SKM-1 (cell line): Measurements from ENCODE around the gene RPAP3.
A peak's percentile ranks its signal among the peaks of the same experiment; 100 is the strongest.

Experiments
- DNase-seq: peaks from one replicate; lab custom pipeline; 2025; ENCODE audit not compliant: unreplicated experiment; lab: John Stamatoyannopoulos, UW

RPAP3 gene, protein sequence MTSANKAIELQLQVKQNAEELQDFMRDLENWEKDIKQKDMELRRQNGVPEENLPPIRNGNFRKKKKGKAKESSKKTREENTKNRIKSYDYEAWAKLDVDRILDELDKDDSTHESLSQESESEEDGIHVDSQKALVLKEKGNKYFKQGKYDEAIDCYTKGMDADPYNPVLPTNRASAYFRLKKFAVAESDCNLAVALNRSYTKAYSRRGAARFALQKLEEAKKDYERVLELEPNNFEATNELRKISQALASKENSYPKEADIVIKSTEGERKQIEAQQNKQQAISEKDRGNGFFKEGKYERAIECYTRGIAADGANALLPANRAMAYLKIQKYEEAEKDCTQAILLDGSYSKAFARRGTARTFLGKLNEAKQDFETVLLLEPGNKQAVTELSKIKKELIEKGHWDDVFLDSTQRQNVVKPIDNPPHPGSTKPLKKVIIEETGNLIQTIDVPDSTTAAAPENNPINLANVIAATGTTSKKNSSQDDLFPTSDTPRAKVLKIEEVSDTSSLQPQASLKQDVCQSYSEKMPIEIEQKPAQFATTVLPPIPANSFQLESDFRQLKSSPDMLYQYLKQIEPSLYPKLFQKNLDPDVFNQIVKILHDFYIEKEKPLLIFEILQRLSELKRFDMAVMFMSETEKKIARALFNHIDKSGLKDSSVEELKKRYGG

DNA sequence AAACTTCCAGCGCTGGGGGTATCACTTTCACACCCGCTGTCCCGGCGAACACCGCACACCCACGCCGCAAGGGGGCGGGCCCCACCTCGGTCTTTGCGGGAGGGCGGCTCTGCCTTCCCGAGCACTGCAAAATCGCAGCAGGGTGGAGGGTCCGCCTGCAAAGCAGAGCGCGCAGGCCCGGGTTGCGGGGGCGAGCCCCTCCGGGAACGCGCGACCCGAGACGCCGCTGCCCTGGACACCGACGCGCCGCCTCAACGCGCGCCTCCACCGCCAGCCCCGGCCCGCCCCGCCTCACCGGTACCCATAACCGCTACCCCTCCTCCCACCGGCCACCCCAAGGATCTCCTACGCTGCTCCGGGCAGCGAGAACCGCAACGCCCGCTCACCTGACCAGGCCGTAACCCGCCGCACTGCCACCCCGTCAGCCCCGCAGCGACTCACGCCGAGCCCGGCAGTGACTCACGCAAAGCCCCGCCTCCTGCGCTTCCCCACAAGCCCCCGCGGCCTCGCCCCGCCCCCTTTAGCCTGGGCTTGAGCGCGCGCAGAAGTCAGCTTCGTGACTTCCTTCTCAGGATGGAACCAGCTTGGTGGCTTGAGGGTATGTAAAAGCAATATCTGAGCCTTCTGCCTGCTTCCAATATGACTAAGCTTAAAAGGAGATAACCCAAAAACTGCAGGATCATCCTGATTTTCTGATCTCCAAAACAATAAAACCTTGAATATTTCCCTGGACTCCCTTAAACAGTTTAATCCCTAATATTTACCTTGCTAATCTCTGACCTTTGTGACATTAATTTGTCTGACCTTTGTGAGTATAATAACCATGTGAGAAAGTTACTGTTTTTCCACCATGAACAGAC lies at the start of gene RPAP3:
RPAP3 (minus strand) TSS at position 465 of the 860 bp plus-strand sequence. CDS start 3,190 bp downstream, outside the sequence.
- peak; percentile 63 for DNase-seq

DNA sequence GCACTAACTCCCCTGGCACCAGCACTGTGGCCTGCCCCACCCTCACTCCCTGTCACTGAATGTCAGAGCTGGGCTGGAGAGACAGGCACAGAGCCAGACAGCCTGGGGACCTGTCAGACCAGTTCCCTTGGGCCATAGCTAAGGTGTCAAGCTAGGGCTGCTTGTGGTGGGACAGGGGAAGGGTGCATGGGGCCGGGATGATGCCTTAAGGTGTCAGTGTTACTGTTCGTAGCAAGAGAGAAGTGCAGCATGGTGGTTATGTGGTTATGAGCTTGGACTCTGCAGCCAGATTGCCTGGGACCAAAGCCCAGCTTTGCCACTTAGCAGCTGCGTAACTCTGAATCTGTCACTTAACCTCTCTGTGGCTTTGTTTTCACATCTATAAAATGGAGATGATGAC lies 49.1 kb upstream of the RPAP3 start:
- DNase-seq = no peak

DNA sequence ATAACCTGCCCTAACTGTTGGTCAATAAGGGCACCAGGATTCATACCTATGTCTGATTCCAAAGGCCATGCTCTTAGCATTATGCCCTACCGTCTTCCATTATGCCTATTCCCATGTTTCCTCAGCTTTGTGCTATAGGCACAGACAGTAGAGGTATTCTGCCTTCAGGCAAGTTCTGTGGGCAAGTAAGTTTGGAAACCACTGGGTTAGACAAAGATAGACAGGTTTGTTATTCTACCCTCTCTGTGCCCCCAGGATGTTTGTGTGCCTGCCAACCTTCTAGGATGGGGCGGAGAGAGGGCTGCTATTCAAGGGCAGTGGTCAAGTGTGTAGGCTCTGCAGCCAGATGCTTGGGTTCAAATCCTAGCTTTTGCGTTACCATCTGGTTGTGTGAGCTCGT lies 48.3 kb upstream of the RPAP3 start:
- no peak for DNase-seq

DNA sequence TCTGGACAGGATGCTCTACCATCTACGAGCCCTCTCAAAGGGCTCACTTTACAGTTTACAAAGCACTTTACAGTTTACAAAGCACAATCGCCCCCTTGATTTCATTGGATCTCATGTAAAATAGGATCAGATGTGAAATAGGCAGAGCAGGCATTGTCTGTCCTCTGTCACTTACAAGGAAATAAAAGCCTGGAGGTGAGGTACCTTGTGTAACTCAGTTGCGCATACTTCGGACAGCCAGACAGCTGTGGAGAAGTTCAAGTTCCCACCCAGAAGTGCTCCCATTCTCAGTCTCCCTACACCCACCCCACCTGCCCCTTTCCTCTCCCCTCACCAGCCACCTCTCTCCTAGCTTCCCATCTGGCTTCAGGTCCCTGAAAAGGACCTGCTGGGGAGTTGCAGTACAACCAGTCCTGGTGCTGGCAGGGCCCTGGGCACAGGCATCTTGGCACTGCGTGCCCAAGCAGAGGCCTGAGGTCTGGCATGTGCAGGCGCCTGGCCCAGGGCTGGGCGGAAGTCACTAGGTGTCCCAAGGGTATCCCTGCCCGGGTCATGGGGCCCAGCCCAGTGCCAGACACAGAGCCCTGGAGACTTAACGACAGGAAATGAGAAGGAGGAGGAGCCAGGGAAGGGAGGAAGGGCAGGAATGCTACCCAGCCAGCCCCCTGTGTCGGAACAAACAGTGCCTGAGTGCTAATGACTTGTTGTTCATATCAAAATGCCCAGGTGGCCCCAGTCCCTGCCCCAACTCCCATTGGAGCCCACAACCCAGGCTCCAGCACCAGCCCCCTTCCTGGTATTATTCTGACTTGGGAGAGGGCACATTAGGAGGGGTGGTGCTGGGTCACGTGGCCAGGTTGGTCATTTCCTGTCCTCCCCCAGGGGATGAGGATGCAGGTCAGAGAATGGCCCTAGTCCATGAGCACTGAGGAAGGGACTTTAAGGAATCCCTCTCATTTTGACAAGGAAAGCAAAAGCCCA lies 47.5 kb upstream of the RPAP3 start:
- no peak for DNase-seq

DNA sequence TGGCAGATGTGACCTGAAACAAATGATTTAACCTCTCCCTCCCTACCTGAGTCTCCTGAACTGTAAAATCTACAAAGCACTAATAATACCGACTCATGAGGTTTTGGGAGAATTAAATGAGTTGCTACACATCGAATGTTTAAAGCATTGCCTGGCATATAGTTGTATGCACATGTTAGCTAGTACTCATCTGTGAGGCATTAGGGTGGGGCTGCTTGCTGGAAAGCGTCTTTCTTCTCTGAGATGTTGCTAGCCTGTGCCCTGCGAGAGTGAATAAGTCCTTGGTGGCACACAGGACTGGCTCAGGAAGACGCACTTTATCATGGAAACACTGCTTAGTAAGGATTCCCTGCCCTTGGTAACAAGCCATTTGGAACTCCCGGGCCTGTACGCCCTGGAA lies 46.7 kb upstream of the RPAP3 start:
- no peak for DNase-seq

DNA sequence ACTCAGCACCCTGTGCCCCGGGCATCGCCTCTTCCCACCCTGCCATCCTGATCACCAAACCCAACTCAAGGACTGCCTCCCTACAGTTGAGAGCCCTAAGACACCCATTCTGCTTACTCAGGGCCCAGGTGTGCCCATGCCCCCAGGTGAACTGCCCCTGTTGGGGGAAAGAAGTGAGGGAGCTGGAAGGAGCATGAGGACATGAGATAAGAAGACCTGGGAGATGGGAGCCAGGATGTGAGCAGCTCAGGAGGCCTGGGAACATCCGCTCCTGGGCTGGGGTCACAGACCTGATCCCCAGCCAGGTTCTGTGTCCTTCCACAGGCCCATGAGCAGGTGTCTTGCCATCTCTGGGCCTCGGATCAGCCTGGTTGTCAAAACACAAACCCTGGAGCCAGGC lies 46.3 kb upstream of the RPAP3 start:
- DNase-seq = no peak

DNA sequence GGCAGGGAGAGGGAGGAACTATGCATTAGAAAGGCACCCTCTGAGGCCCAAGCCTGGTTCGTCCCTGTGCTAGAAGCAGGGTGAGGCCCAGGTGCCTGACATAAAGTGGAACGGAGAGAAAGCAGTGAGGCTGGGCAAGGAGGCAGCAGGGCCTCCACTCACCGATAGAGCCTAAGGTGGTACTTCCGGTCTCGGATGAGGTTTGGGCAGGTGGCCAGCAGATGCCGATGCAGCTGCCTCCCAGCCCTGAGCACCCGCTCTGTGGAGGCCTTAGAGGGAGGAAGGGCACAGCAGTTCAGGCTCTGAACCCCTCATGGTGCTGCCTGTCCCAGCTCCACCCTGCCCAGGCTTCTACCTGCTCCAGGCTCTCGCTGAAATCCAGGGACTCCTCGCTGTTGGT lies 45.7 kb upstream of the RPAP3 start:
- no peak for DNase-seq

DNA sequence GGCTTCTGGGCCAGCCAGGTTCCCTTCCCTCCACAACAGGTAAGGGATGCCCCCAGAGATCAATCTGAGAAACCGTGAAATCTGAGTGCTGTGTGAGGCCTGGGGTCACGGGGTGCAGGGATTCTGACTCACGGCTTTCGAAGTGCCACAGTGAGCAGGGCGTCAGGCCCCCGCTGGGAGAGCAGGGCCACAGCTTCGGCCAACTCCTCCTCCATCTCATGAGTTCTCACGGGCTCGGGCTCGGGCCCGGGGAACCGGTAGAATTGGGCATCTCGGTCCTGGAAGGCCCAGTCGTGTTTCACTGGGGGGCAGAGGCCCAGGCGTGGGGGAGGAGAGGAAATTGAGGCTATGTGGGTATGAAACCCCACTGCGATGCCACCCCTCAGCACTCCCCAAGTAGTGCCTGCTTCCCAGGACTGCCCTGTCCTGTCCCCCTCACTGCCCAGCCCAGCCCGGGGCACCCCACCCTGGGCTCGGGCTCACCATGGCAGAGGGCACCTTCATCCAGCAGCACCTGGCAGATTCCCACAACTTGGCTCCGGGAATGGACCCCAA lies 45.2 kb upstream of the RPAP3 start:
- no peak for DNase-seq

DNA sequence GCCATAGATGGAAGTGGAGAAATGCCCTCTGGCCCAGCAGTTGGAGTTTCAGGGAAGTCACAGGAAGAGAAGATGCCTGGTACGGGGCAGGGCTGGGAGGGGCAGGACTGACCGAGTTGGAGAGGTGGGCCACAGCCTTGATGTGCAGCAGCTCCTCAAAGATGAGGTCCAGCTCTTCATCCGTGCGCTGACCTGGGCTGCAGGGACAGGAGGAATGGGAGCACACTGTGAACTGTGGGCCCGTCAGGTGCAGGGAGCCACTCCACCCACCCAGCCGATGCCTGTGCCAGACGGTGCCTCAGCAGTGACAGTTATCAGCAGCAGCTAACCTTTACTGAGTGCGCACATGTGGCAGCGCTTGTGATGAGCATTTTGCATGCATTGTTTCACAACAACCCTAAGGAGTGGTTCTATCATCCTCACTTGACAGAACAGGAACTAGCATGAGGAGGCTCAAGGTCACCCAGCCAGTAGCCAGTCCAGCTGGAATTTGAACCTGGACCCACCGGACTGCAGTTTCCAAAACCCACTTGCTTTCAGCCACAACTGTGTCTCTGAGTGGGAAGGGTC lies 44.5 kb upstream of the RPAP3 start:
- no peak for DNase-seq

DNA sequence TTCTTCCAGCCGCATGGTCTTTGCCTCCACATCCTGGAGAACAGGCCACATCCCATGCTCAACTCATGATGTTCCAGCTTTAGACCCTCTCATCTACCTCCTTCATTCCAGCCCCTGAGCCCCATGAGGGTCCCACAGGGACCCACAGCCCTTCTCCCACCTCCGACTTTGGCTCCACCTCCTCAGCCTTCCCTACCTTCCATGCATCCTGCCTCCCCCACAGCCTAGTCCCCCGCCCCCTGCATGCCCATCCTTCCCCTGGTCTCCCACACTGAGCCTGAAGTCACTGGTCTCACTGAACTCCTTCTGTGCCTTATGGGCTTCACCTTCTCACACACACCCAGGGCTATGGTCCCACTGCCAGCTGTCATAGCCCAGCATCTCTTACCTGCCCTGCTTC lies 43.1 kb upstream of the RPAP3 start:
- DNase-seq = no peak

DNA sequence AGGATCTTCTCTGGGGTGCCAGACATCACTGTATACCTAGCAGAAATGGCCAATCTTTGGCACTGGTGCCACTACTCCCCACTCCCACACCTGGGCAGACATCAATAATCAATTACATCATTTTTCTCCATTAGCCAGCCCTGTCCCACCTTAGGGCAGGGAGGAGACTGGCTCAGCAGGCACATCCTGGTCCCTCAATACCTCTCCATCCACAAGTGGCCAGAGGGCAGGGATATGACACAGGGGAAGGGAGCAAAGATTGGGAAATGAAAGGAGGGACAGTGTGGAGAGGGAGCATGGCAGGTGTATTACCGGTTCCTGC lies 42.6 kb upstream of the RPAP3 start:
- DNase-seq = no peak

DNA sequence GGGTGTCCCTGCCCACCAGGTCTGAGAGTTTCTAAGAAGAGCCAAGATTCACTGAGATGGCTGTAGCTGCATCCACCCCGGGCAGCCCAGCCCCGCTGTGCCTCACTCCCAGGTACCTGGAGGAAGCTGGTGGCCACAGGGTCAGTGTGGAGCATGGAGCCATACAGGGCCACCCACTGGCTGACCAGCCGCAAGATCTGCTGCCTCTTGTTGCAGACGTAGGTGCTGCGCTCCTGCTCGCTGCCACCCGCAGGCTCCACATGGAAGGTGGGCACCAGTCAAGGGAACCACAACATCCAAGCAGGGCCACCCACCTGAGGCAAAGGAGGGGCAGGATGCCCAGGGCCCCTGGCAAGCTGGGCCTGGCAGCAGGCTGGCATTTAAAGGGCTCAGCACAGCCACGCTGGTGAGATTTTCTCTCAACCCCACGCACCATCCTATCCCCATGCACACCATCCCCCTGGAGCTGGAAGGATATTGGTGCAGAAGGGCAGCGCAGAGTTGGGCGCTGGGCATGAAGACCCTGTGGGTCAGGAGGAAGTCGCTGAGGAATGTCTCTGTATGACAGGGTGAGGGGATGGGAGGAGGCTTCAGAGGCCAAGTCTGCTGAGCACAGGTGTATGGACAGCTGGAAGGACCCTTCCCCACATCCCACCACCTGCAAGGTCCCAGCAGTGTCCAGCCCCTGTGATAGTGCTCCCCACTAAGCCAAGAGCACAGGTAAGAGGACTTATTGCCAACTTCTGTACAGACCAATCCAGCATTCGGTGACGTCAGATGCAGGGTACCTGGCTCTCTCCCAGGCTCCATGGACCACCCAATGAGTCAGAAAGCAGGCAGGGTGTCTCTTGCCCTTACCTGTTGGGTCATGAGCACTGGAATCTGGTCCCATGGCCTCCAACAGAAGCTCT lies 42.0 kb upstream of the RPAP3 start:
- DNase-seq = no peak

DNA sequence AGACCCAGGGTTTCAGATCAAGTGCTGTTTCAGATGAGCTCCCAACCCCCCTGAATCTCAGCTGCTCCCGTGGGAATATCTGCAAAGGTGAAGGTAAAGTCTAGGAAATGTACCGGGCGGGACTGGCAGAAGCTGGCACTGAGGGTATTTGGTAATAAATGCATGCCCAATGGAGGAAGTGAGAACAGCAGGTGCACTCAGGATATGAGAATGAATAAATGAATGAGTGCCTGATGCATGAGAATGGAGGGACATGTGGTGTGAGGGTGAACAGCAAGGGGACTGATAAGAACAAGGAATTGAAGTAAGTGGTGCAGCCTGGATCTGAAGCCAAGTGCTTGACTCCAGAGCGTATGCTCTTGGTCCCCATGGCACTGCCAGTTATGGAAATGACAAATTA lies 41.3 kb upstream of the RPAP3 start:
- no peak for DNase-seq

DNA sequence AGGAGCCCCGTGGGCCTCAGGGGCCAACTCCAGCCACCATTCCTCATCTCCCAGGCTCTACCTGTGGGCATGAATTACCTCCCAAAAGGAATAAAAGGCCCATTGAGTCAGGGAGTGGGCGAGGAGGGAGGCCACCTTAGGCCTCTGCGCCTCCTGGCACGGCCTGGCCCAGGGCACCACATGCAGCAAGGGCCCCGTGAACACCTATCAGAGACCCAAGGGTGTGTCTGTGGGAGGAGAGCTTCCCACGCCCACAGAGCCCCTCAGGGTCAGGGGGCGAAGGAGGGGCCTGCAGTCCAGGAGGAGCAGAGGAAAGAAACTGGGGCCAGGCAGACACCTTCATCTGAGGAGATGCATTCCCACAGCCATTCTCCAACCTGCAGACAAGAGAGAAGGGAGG lies 40.7 kb upstream of the RPAP3 start:
- DNase-seq = no peak

DNA sequence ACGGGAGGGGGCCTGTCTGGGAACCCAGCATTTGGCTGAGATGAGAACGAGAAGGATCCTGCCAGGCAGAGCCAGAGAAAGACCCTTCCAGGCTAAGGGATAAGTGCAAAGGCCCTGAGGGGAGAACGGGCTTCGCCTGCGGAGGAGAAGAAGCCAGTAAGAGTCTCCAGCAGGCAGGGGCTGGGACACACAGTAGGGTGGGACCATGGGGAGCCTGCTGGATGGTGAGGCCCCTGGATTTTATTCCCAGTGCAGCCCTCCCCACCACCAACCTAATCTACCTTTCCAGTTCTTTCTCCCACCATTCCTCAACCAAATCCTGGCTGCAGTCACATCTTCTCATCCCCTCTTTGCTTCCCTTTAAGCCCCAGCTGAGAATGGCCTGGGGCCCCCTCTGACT lies 40.2 kb upstream of the RPAP3 start:
- no peak for DNase-seq

DNA sequence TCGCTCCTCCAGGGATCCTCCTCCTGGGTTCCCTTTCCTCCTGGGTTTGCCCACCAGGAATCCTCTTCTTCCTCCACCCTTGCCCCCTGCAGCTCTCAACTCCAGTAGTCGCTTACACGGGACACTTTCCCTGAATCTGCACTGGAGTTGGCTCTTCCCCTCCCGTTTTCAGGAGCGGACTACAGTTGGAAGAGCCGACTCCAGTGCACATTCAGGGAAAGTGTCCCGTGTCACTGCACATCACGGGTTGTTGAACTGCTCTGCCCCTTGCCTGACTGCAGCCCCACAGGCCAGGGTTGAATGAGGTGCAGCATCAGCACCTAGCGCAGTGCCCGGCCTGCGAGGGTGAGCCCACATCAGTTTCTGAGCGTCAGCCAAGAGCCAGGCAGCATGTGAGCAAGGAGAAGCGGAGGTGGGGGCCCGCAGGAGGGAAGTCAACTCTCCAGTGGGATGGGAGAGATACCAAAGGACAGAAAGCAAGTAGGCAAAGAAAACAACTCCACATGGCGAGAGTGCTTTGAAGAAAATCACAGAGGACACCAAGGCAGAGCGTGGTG lies 39.7 kb upstream of the RPAP3 start:
- no peak for DNase-seq

DNA sequence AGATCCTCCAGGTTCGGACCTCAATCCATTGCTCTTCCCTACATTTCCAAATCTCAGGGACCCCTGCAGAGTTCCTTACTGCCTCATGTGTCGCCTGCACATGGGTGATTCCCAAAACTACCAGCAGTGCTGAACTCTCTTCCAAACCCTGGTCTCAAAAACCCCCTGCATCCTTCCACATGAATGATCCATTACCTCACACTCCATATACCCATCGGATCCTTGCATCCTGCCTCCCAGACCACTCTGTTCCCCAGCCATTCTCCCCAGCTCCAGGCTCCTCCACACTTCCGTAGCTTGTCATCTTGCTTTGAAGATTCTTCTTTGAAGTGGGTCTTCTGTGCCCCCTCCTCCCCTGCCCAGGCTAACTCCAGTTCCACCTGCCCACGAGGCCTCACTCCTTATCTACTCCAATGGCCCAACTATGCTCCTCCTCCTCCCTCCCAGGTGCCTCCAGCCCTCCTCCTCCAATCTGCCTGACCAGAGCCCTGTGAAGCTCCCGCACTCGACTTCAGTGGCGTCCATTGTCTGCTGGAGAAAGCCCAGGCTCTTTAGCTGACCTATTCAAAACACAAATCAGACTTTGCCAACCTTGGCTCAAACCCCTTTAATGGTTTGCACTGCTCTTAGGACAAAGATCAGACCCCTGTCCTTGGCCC lies 39.1 kb upstream of the RPAP3 start:
- DNase-seq = no peak

DNA sequence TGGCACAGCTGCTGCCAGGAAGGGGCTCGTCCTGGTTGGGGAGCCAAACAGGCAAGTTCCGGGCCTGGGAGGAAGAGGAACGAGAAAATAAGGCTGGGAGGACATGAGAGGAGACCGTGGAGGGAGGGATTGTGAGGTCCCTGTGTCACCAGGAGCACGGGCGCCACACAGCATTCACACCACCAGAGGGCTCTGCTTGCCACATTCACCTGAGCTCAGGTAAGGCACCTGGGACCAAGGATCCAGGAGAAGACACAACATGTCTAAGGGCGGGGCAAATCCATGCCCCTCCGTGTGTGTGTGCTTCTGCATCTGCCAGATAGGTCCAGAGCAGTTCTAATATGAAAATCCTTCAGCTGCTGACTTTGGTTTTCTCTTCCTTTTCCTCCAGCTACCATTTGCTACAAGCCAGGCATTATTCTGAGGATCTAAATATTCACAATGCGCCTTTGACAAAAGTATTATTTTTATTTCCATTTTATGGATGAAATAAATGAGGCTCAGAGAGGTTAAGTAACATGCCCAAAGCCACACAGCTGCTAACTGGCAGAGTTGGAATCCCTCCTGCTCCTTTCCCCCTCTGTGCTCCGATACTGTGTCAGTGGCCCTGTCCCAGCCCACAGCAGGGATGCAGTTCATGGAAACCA lies 38.3 kb upstream of the RPAP3 start:
- no peak for DNase-seq
